Measurements from ENCODE around the gene SPEG. TPM values are rescaled to one million over a fixed set of nuclear protein-coding genes. Genes with fewer than 3 reads are reported as not detected.

The SPEG gene
- total RNA-seq, 6 experiments from 2014 or later = 0.24 to 1.5 (median 0.48) TPM

DNA sequence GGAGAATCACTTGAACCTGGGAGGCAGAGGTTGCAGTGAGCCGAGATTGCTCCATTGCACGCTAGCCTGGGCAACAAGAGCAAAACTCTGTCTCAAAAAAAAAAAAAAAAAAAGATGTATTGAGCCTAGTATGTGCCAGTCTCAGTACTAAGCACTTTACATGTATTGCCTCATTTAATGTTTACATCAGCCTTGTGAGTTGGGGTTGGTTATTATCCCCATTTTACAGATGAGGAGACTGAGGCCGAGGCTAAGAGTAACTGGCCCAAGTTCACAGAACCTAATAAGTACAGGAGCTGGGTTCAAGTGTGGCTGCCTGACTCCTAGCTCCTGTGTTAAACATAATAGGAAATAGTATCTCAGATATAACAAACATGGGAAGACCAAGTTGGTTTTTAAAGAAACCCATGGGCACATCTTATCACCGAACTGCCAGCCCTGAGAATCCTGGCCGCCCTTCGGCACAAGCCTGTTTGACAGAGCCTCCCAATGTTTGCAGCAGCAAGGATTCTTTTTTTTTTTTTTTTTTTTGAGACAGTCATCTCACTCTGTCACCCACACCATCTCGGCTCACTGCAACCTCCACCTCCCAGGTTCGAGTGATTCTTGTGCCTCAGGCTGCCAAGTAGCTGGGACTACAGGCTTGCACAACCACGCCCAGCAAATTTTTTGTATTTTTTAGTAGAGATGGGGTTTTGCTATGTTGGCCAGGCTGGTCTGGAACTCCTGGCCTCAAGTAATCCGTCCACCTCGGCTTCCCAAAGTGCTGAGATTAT is 39.8 kb downstream of the SPEG start:
- H3K27me3 ChIP-seq = no peaks in the 10 kb centered on the region
- no peak for DNase-seq
- no peak overlapping the region for H3K27ac ChIP-seq
- WGBS (ENCODE audit: insufficient coverage, low coverage, low lambda C conversion rate, missing lambda C conversion rate) = 61% methylated on average over 11 of the region's 11 CpGs
- TF ChIP-seq POLR2A (IDR thresholded peaks at IDR 0.05) = no peak
- TF ChIP-seq, protein P1, sequence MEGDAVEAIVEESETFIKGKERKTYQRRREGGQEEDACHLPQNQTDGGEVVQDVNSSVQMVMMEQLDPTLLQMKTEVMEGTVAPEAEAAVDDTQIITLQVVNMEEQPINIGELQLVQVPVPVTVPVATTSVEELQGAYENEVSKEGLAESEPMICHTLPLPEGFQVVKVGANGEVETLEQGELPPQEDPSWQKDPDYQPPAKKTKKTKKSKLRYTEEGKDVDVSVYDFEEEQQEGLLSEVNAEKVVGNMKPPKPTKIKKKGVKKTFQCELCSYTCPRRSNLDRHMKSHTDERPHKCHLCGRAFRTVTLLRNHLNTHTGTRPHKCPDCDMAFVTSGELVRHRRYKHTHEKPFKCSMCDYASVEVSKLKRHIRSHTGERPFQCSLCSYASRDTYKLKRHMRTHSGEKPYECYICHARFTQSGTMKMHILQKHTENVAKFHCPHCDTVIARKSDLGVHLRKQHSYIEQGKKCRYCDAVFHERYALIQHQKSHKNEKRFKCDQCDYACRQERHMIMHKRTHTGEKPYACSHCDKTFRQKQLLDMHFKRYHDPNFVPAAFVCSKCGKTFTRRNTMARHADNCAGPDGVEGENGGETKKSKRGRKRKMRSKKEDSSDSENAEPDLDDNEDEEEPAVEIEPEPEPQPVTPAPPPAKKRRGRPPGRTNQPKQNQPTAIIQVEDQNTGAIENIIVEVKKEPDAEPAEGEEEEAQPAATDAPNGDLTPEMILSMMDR (IDR thresholded peaks at IDR 0.05) = no peak
- no peak overlapping the region for H3K4me3 ChIP-seq
- H3K9me3 ChIP-seq = no peaks in the 10 kb centered on the region
- ATAC-seq = no peak
- intact Hi-C loops (cut with DNase I) = loop anchor here (5.0 to 10.0 kb wide), 2 partner anchors 58 to 60 kb away; no protein-coding TSS in a partner anchor
- H3K36me3 ChIP-seq = no peaks in the 10 kb centered on the region
- no peaks in the 10 kb centered on the region for H3K4me1 ChIP-seq

DNA sequence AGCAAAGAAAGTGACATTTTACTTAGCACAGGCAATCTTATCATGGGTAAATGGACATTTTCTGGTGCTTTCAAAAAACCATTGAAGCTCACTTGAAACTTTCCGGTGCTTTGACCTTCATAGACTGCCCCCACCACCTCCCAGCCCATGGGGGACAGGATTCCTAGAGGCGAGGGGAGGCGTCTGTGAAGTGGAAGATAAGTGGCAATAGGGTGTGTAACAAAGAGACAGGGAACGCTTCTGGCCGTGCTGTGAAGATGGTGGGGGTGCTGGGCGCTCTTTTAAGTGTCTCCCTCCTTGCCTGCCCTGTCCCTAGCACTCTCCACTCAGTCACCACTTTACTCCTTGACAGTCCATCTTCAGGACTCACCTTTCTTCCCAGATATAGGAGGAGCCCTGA is 40.6 kb downstream of the SPEG start:
- Histone ChIP-seq H3K27ac (no peak overlapping the region), H3K36me3 (no peaks in the 10 kb centered on the region), H3K4me3 (no peak overlapping the region), H3K9me3 (no peaks in the 10 kb centered on the region), H3K27me3 (no peaks in the 10 kb centered on the region), H3K4me1 (no peaks in the 10 kb centered on the region)
- no peak for DNase-seq
- intact Hi-C loops (cut with DNase I) = loop anchor here (5.0 to 10.0 kb wide), 2 partner anchors 57 to 60 kb away; no protein-coding TSS in a partner anchor
- no peak for ATAC-seq
- WGBS (ENCODE audit: insufficient coverage, low coverage, low lambda C conversion rate, missing lambda C conversion rate) = 54% methylated on average over 6 of the region's 6 CpGs
- no peak for TF ChIP-seq POLR2A (IDR thresholded peaks at IDR 0.05)

DNA sequence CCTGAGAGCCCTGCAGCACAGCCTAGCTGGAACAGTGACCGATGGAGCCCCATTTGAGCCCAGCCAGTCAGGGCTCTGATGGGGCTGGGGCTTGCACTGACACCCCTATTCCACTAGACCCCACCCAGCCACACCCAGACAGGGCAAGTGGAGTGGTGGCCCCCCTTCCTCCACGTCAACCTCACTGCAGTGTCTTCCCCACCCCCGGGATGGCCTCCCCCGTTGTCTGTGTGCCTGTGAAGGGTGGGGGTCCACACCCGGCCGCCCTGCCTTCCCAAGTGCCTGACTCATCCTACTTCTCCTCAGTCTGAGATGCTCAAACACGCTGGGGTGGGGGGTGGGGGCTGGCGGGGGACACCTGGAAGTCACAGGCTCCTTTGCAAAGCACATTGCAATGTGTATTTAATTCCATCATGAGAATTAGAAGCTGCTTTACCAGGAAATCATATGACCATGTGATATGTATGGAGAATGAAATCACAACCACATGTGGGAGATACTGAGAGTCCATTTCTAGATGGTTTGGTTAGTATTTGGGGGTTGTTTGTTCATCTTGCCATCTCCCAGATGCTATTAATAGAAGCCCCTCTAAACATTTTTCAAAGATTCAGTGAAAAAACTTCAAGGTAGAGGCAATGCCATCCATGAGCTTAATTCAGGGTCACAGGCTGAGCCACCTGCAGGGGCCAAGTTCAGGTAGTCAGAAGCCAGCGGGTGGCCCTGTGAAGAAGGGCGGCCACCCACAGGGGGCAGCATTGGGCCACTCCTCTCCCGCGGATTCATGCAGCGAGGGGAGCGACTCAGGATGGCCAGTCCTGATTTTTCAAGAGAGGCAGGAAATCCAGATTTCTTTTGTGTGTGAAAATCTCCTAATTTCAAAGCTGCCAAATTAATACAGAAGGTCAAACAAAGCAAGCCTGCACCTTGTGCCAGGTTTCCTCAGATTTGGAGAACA is 41.3 kb downstream of the SPEG start:
- WGBS (ENCODE audit: insufficient coverage, low coverage, low lambda C conversion rate, missing lambda C conversion rate) = 22% methylated on average over 10 of the region's 14 CpGs
- TF ChIP-seq POLR2A (IDR thresholded peaks at IDR 0.05) = no peak
- TF ChIP-seq, protein P1 (IDR thresholded peaks at IDR 0.05) = peak; percentile 81 to 86 (median 84)
- Histone ChIP-seq H3K4me1 (no peaks in the 10 kb centered on the region), H3K36me3 (no peaks in the 10 kb centered on the region), H3K27ac (no peak overlapping the region), H3K27me3 (no peaks in the 10 kb centered on the region), H3K4me3 (no peak overlapping the region), H3K9me3 (no peaks in the 10 kb centered on the region)
- intact Hi-C loops (cut with DNase I) = loop anchor here (5.0 to 10.0 kb wide), 2 partner anchors 56 to 59 kb away; no protein-coding TSS in a partner anchor
- peak; percentile 71 to 76 (median 74) for DNase-seq
- ATAC-seq = peak; percentile 84 to 96 (median 93)

GRCh38 chr2:219476652-219477151 is 42.1 kb downstream of the SPEG start:
- ATAC-seq (no peak), DNase-seq (no peak)
- Histone ChIP-seq H3K27ac (no peak overlapping the region), H3K27me3 (no peaks in the 10 kb centered on the region), H3K4me3 (no peak overlapping the region), H3K4me1 (no peaks in the 10 kb centered on the region), H3K9me3 (no peaks in the 10 kb centered on the region), H3K36me3 (no peaks in the 10 kb centered on the region)
- WGBS (ENCODE audit: insufficient coverage, low coverage, low lambda C conversion rate, missing lambda C conversion rate) = 17% methylated on average over 9 of the region's 16 CpGs
- intact Hi-C loops (cut with DNase I) = loop anchor here (5.0 to 10.0 kb wide), 2 partner anchors 56 to 58 kb away; no protein-coding TSS in a partner anchor
- no peak for TF ChIP-seq POLR2A (IDR thresholded peaks at IDR 0.05)
- TF ChIP-seq, protein P1 (IDR thresholded peaks at IDR 0.05) = no peak

All from right lobe of liver (tissue), 6 donors.